Uterus (tissue), 2 donors: ENCODE measurements around the gene MPP3.

Source experiments
- CTCF ChIP-seq, 4 experiments: fragments of 200-600 bp in 2 of 4; fragments of 450-650 bp in 2 of 4; sonication (generic) in 2 of 4; IDR thresholded peaks; one replicate each; pipeline ENCODE4 v1.5.1; 2016 to 2019; ENCODE audit warnings: antibody characterized with exemption in 4 of 4, mild to moderate bottlenecking in 2 of 4, moderate library complexity in 1 of 4
- POLR2A ChIP-seq, 2 donors: fragments of 450-650 bp; IDR thresholded peaks; one replicate each; pipeline ENCODE4 v1.6.1; 2016; ENCODE audit warnings: antibody characterized with exemption in 2 of 2, mild to moderate bottlenecking in 1 of 2, moderate library complexity in 1 of 2

- TF ChIP-seq POLR2A (IDR thresholded peaks at IDR 0.05) (no peak), CTCF (IDR thresholded peaks at IDR 0.05) (no peak)
These were observed 7.4 kb downstream of the MPP3 start for GRCh38 chr17:43825567-43825966.
